HCT116 (cell line): ENCODE results near the gene GCAT. TPM values are rescaled to one million over a fixed set of nuclear protein-coding genes. Genes with fewer than 3 reads are reported as not detected.

Experiments used
- ATAC-seq: fragments of 200-7000 bp; cut with Tn5 transposase; 2 replicates; pipeline ENCODE4 v1.9.1; 2020; ENCODE audit warnings: mild to moderate bottlenecking, moderate library complexity
- BruUV-seq: library from RNA; stranded (reverse); fragments of 400-500 nt; replicated peaks from 2 replicates; lab custom pipeline; 2021; lab: Mats Ljungman, UMichigan
- CTCF ChIA-PET: fragments of 300-600 bp; sonication (Branson Sonifier 250); formaldehyde crosslinking; loops from one replicate; lab custom pipeline; 2021; ENCODE audit warnings: antibody characterized with exemption; lab: Charles Lee
- POLR2A ChIA-PET: fragments of 300-600, 350-600 bp; sonication (Branson Sonifier 250); formaldehyde crosslinking; loops from one replicate; lab custom pipeline; 2021; ENCODE audit warnings: antibody characterized with exemption; lab: Charles Lee
- RAD21 ChIA-PET, 2 experiments: fragments of 300-600 bp; sonication (Branson Sonifier 250); formaldehyde crosslinking; loops; one replicate each; lab custom pipeline; 2023; ENCODE audit warnings: low total read pairs in 2 of 2; ENCODE audit not compliant: uncharacterized antibody in 2 of 2, unreplicated experiment in 2 of 2, low non-redundant PET in 1 of 2; lab: Charles Lee
- DNase-seq: peaks from one replicate; pipeline ENCODE4 v3.0.0-alpha.2; 2010; ENCODE audit warnings: low read depth, low spot score
- H2AFZ ChIP-seq: fragments of 200-600 bp; shearing (Covaris generic), sonication (generic); 2 replicates; pipeline ENCODE4 v1.6.1; 2017; ENCODE audit warnings: low read depth, mixed run types, mixed read lengths, antibody characterized with exemption, low read length; ENCODE audit not compliant: poor library complexity, severe bottlenecking
- H3K27ac ChIP-seq: 2 replicates; pipeline ENCODE4 v1.5.1; 2012; ENCODE audit warnings: low read depth, low read length
- H3K27me3 ChIP-seq: fragments of 200-600 bp; sonication (generic); 2 replicates; pipeline ENCODE4 v1.6.1; 2016; ENCODE audit warnings: mixed run types, low read length, mixed read lengths; ENCODE audit not compliant: insufficient read depth
- H3K36me3 ChIP-seq, 2 experiments: fragments of 200-500 bp in 1 of 2; fragments of 200-600 bp in 1 of 2; sonication (Bioruptor generic) in 1 of 2; sonication (generic) in 1 of 2; 2 replicates each; pipeline versions ENCODE4 v1.5.1 to v1.6.1; 2014 to 2016; ENCODE audit warnings: low read length in 2 of 2, inconsistent platforms in 1 of 2, mixed read lengths in 1 of 2, mixed run types in 1 of 2; ENCODE audit not compliant: insufficient read depth in 2 of 2, control insufficient read depth in 1 of 2
- H3K4me1 ChIP-seq, 2 experiments: fragments of 200-600 bp in 1 of 2; sonication (generic) in 1 of 2; 2 replicates each; pipeline versions ENCODE4 v1.5.1 to v1.6.1; 2012 to 2017; ENCODE audit warnings: low read length in 2 of 2, inconsistent platforms in 1 of 2, mild to moderate bottlenecking in 1 of 2, mixed read lengths in 1 of 2, mixed run types in 1 of 2, moderate library complexity in 1 of 2; ENCODE audit not compliant: insufficient read depth in 2 of 2, control insufficient read depth in 1 of 2
- H3K4me2 ChIP-seq: fragments of 200-600 bp; sonication (generic); 2 replicates; pipeline ENCODE4 v1.6.1; 2017; ENCODE audit warnings: mixed run types, low read length, mixed read lengths
- H3K4me3 ChIP-seq, 2 experiments: fragments of 200-600 bp in 1 of 2; sonication (generic) in 1 of 2; replicated peaks in 1 of 2; 2 replicates each; pipeline ENCODE4 v1.5.1; 2011 to 2016; ENCODE audit warnings: low read length in 2 of 2, control low read depth in 1 of 2, low read depth in 1 of 2, mild to moderate bottlenecking in 1 of 2, mixed read lengths in 1 of 2, mixed run types in 1 of 2
- H3K79me2 ChIP-seq: fragments of 200-600 bp; sonication (generic); 2 replicates; pipeline ENCODE4 v1.6.1; 2017; ENCODE audit warnings: mild to moderate bottlenecking, mixed run types, low read length, moderate library complexity, mixed read lengths; ENCODE audit not compliant: insufficient read depth
- H3K9ac ChIP-seq: fragments of 200-600 bp; sonication (generic); 2 replicates; pipeline ENCODE4 v1.6.1; 2016; ENCODE audit warnings: low read length, mixed read lengths
- H3K9me2 ChIP-seq: fragments of 200-600 bp; sonication (generic), shearing (Covaris generic); 2 replicates; pipeline ENCODE4 v1.6.1; 2017; ENCODE audit warnings: mixed run types, mild to moderate bottlenecking, moderate library complexity; ENCODE audit not compliant: insufficient read depth
- H3K9me3 ChIP-seq, 2 experiments: fragments of 200-500 bp in 1 of 2; fragments of 200-600 bp in 1 of 2; sonication (Bioruptor generic) in 1 of 2; sonication (generic) in 1 of 2; 2 replicates each; pipeline ENCODE4 v1.6.1; 2014 to 2017; ENCODE audit warnings: low read length in 2 of 2, mixed read lengths in 2 of 2, inconsistent platforms in 1 of 2, low read depth in 1 of 2, mild to moderate bottlenecking in 1 of 2, mixed run types in 1 of 2, moderate library complexity in 1 of 2; ENCODE audit not compliant: control insufficient read depth in 1 of 2, insufficient read depth in 1 of 2
- H4K20me1 ChIP-seq: fragments of 200-600 bp; sonication (generic), shearing (Covaris generic); 2 replicates; pipeline ENCODE4 v1.6.1; 2017; ENCODE audit warnings: mixed run types, mild to moderate bottlenecking, moderate library complexity; ENCODE audit not compliant: insufficient read depth
- ATF3 ChIP-seq: IDR thresholded peaks from 2 replicates; pipeline ENCODE4 v1.6.1; 2012
- CBX3 ChIP-seq: IDR thresholded peaks from 2 replicates; pipeline ENCODE4 v1.6.1; 2012; ENCODE audit warnings: low read depth
- EGR1 ChIP-seq: IDR thresholded peaks from 2 replicates; pipeline ENCODE4 v1.6.1; 2012; ENCODE audit warnings: low read depth
- ELF1 ChIP-seq: IDR thresholded peaks from 2 replicates; pipeline ENCODE4 v1.6.1; 2012; ENCODE audit warnings: low read depth, borderline replicate concordance
- EZH2 ChIP-seq: fragments of 200-600 bp; sonication (generic); IDR thresholded peaks from 2 replicates; pipeline ENCODE4 v1.6.1; 2017; ENCODE audit warnings: antibody characterized with exemption, mixed run types
- EZH2phosphoT487 ChIP-seq: fragments of 200-600 bp; IDR thresholded peaks from 2 replicates; pipeline ENCODE4 v1.6.1; 2018; ENCODE audit warnings: antibody characterized with exemption, borderline replicate concordance
- FOSL1 ChIP-seq: IDR thresholded peaks from 2 replicates; pipeline ENCODE4 v1.6.1; 2012; ENCODE audit warnings: low read depth
- JUND ChIP-seq: IDR thresholded peaks from 2 replicates; pipeline ENCODE4 v1.6.1; 2012
- MAX ChIP-seq: IDR thresholded peaks from 2 replicates; pipeline ENCODE4 v1.6.1; 2012
- POLR2AphosphoS5 ChIP-seq: IDR thresholded peaks from 2 replicates; pipeline ENCODE4 v1.6.1; 2011; ENCODE audit warnings: mild to moderate bottlenecking, low read depth, low read length, moderate library complexity
- RAD21 ChIP-seq: IDR thresholded peaks from 2 replicates; pipeline ENCODE4 v1.6.1; 2012; ENCODE audit warnings: low read depth, mild to moderate bottlenecking
- REST ChIP-seq: IDR thresholded peaks from 2 replicates; pipeline ENCODE4 v1.6.1; 2012; ENCODE audit warnings: low read depth
- SIN3A ChIP-seq: IDR thresholded peaks from 2 replicates; pipeline ENCODE4 v1.6.1; 2012; ENCODE audit warnings: low read depth
- SP1 ChIP-seq: IDR thresholded peaks from 2 replicates; pipeline ENCODE4 v1.6.1; 2012; ENCODE audit warnings: low read depth
- SRF ChIP-seq: IDR thresholded peaks from 2 replicates; pipeline ENCODE4 v1.6.1; 2012; ENCODE audit warnings: low read depth
- TCF7L2 ChIP-seq: IDR thresholded peaks from 2 replicates; pipeline ENCODE4 v1.7.0; 2011; ENCODE audit warnings: borderline replicate concordance, inconsistent platforms; ENCODE audit not compliant: insufficient read depth, insufficient read length; ENCODE audit errors: extremely low read depth
- ZFX ChIP-seq: fragments of 450-650 bp; IDR thresholded peaks from 2 replicates; pipeline ENCODE4 v1.6.1; 2017
- ZNF274 ChIP-seq: fragments of 200-500 bp; sonication (Bioruptor generic); IDR thresholded peaks from 2 replicates; pipeline ENCODE4 v1.6.1; 2014; ENCODE audit warnings: mild to moderate bottlenecking, low read depth, low read length, inconsistent platforms
- intact Hi-C: fragments of 100-400 bp; cut with micrococcal nuclease; formaldehyde crosslinking; loops from 2 replicates; pipeline ENCODE4 v1.10.0; 2022
- total RNA-seq: library from RNA; stranded (reverse); gene quantifications from one replicate; pipeline ENCODE4 v1.2.1, GENCODE V29; 2021; ENCODE audit not compliant: unreplicated experiment

The GCAT gene
- total RNA-seq, 1 experiment from 2014 or later = 88.7 TPM

DNA sequence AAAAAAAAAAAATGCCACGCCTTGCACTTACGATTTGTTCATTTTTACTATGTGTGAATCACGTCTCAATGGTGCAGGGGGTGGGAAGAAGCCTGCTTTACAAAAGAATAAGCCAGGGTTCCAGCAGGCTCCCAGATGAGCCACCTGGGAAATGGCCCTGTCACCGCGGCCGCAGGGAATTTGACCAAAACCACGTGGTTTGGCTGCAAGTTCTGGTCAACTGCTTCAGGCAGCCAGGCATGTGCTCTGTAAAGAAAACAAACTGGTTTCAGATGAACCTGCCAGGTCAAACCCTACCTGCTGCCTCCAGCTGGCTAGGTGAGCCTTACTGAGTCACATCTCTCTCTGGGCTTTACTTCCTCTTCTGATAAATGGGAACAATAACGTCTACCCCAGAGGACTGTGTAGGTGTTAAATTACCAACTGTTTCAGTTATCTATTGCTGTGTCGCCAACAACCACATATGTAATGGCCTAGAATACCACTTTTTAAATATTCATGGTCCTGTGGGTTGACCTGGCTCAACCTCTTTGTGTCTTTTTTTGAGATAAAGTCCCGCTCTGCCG is 30.5 kb upstream of the GCAT start (continued):
- TF ChIP-seq REST (no peak), MAX (no peak)

DNA sequence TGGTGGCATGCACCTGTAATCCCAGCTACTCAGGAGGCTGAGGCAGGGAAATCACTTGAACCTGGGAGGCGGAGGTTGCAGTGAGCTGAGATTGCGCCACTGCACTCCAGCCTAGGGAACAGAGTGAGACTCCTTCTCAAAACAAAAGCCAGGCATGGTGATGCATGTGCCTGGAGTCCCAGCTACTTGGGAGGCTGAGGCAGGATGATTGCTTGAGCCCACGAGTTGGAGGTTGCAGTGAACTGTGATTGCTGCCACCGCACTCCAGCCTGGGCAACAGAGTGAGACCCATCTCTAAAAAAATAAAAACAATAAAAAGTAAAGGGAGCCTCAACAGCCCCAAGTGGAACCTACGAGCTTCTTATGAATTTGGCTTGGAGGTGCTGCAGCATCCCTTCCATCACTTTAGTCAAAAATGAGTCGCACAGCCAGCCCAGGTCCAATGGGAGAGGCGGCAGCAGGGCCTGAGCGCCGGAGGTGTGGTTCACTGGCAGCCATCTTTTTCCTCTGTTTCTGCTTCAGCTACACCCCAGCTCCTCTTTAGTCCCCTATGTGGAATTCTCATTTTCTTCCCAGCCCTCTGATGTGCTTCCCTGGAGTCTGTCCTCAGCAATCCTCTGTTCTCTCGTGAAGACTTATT is 29.2 kb upstream of the GCAT start:
- Histone ChIP-seq H3K9ac (no peak overlapping the region), H3K9me3 (no peaks in the 10 kb centered on the region), H4K20me1 (no peaks in the 10 kb centered on the region), H3K9me2 (no peaks in the 10 kb centered on the region), H3K4me3 (no peak overlapping the region), H3K4me1 (peaks cover 54 to 94% of the 10 kb centered on the region in 2 experiments), H3K79me2 (no peaks in the 10 kb centered on the region), H3K27ac (no peak overlapping the region), H3K4me2 (no peak overlapping the region), H3K36me3 (peaks cover 2 to 11% of the 10 kb centered on the region in 2 experiments; a peak in 3 of 4 replicates), H2AFZ (no peak overlapping the region), H3K27me3 (no peaks in the 10 kb centered on the region)
- no peak for ATAC-seq
- ChIA-PET RAD21 (no interaction called here), POLR2A (interaction anchor here (0.9 to 1.8 kb wide), 3 partner anchors 10 to 29 kb away, joined by 3 to 6 read pairs (median 5); a partner anchor contains a TSS), CTCF (interaction anchor here (1.4 kb wide), 1 partner anchor 17 kb away, joined by 3 read pairs; no protein-coding TSS in a partner anchor)
- no TSS peak for BruUV-seq
- TF ChIP-seq EGR1 (no peak), ZFX (no peak), ELF1 (no peak), JUND (no peak), ATF3 (no peak), SIN3A (no peak), EZH2phosphoT487 (no peak), REST (no peak), CBX3 (no peak), FOSL1 (no peak), RAD21 (no peak), MAX (no peak), SP1 (no peak), SRF (no peak), EZH2 (no peak), POLR2AphosphoS5 (no peak; the same call in 1 of the 2 replicates), ZNF274 (no peak), TCF7L2 (no peak)
- DNase-seq = no peak
- intact Hi-C loops = no loop called here
